SK-N-MC (cell line): Measurements from ENCODE around the gene SLC27A1.

Source experiments
- DNase-seq: peaks from one replicate; pipeline ENCODE4 v3.0.0-alpha.2; 2011; ENCODE audit warnings: low read depth, low spot score
- H3K27ac ChIP-seq: fragments of 200-600 bp; sonication (generic); 2 replicates; pipeline ENCODE4 v1.5.1; 2016; ENCODE audit warnings: mixed run types
- H3K36me3 ChIP-seq: fragments of 200-600 bp; sonication (generic); 2 replicates; pipeline ENCODE4 v1.6.1; 2017; ENCODE audit warnings: antibody characterized with exemption, low read length, mixed read lengths; ENCODE audit not compliant: insufficient read depth
- H3K4me3 ChIP-seq: fragments of 200-600 bp; sonication (generic); 2 replicates; pipeline ENCODE4 v1.5.1; 2016
- H3K9ac ChIP-seq: fragments of 200-600 bp; sonication (generic); 2 replicates; pipeline ENCODE4 v1.8.0; 2017; ENCODE audit warnings: mixed run types, mixed read lengths; ENCODE audit not compliant: insufficient read length
- H3K9me3 ChIP-seq: fragments of 200-600 bp; sonication (generic); 2 replicates; pipeline ENCODE4 v1.6.1; 2017; ENCODE audit warnings: low read depth, mild to moderate bottlenecking, antibody characterized with exemption, low read length, moderate library complexity, mixed read lengths
- EZH2 ChIP-seq: fragments of 200-600 bp; sonication (generic); IDR thresholded peaks from one replicate; pipeline ENCODE4 v1.6.1; 2017; ENCODE audit warnings: antibody characterized with exemption
- FOXP2 ChIP-seq: optimal IDR thresholded peaks from 2 replicates; pipeline ENCODE3; 2011; ENCODE audit warnings: mild to moderate bottlenecking, moderate library complexity; ENCODE audit not compliant: insufficient read depth; ENCODE audit errors: extremely low read length, control extremely low read depth
- POLR2AphosphoS5 ChIP-seq: IDR thresholded peaks from 2 replicates; pipeline ENCODE4 v1.6.1; 2012; ENCODE audit warnings: mild to moderate bottlenecking, low read depth, low read length, borderline replicate concordance

SLC27A1 gene

GRCh38 chr19:17522988-17523872 is 52.9 kb downstream of the SLC27A1 start:
- no peak for DNase-seq
- Histone ChIP-seq H3K4me3 (no peak overlapping the region), H3K9ac (no peak overlapping the region), H3K27ac (no peak overlapping the region), H3K36me3 (no peaks in the 10 kb centered on the region; the same call in 1 of the 2 replicates), H3K9me3 (no peaks in the 10 kb centered on the region)
- TF ChIP-seq EZH2 (no peak), FOXP2 (no peak), POLR2AphosphoS5 (no peak; the same call in 1 of the 2 replicates)

GRCh38 chr19:17524651-17525050 is 54.3 kb downstream of the SLC27A1 start:
- H3K4me3 ChIP-seq = no peak overlapping the region
- DNase-seq = no peak
- no peaks in the 10 kb centered on the region for H3K9me3 ChIP-seq
- no peak for TF ChIP-seq POLR2AphosphoS5
- no peak for TF ChIP-seq FOXP2
- no peak for TF ChIP-seq EZH2
- H3K9ac ChIP-seq = no peak overlapping the region
- no peak overlapping the region for H3K27ac ChIP-seq
- no peaks in the 10 kb centered on the region for H3K36me3 ChIP-seq

GRCh38 chr19:17525141-17525540 is 54.8 kb downstream of the SLC27A1 start:
- no peaks in the 10 kb centered on the region for H3K9me3 ChIP-seq
- no peak for DNase-seq
- no peaks in the 10 kb centered on the region for H3K36me3 ChIP-seq
- no peak overlapping the region for H3K9ac ChIP-seq
- TF ChIP-seq FOXP2 (no peak), POLR2AphosphoS5 (no peak), EZH2 (no peak)
- H3K27ac ChIP-seq = no peak overlapping the region
- H3K4me3 ChIP-seq = no peak overlapping the region

GRCh38 chr19:17526922-17527321 is 56.6 kb downstream of the SLC27A1 start:
- Histone ChIP-seq H3K9me3 (no peaks in the 10 kb centered on the region), H3K36me3 (no peaks in the 10 kb centered on the region), H3K9ac (no peak overlapping the region), H3K4me3 (no peak overlapping the region), H3K27ac (no peak overlapping the region)
- TF ChIP-seq FOXP2 = no peak
- no peak for TF ChIP-seq EZH2
- no peak for TF ChIP-seq POLR2AphosphoS5
- DNase-seq = no peak

GRCh38 chr19:17527326-17527725 is 57.0 kb downstream of the SLC27A1 start:
- H3K9ac ChIP-seq = no peak overlapping the region
- no peak overlapping the region for H3K4me3 ChIP-seq
- H3K27ac ChIP-seq = no peak overlapping the region
- DNase-seq = no peak
- H3K9me3 ChIP-seq = no peaks in the 10 kb centered on the region
- no peak for TF ChIP-seq FOXP2
- no peak for TF ChIP-seq POLR2AphosphoS5
- no peak for TF ChIP-seq EZH2
- H3K36me3 ChIP-seq = no peaks in the 10 kb centered on the region

- no peak overlapping the region for H3K9ac ChIP-seq
- TF ChIP-seq EZH2 = no peak
- TF ChIP-seq POLR2AphosphoS5 = no peak
- TF ChIP-seq FOXP2 = no peak
- no peak overlapping the region for H3K27ac ChIP-seq
- H3K9me3 ChIP-seq = no peaks in the 10 kb centered on the region
- no peak overlapping the region for H3K4me3 ChIP-seq
- no peaks in the 10 kb centered on the region for H3K36me3 ChIP-seq
- no peak for DNase-seq
Observed at GRCh38 chr19:17528610-17529009, 58.3 kb downstream of the SLC27A1 start.

GRCh38 chr19:17529239-17530158 is 59.2 kb downstream of the SLC27A1 start:
- Histone ChIP-seq H3K9ac (no peak overlapping the region), H3K9me3 (no peaks in the 10 kb centered on the region), H3K36me3 (no peaks in the 10 kb centered on the region), H3K4me3 (no peak overlapping the region), H3K27ac (no peak overlapping the region)
- TF ChIP-seq EZH2 = no peak
- TF ChIP-seq POLR2AphosphoS5 = no peak
- no peak for TF ChIP-seq FOXP2
- DNase-seq = no peak

- H3K27ac ChIP-seq = no peak overlapping the region
- H3K4me3 ChIP-seq = no peak overlapping the region
- H3K36me3 ChIP-seq = no peaks in the 10 kb centered on the region
- no peak for DNase-seq
- H3K9ac ChIP-seq = no peak overlapping the region
- H3K9me3 ChIP-seq = no peaks in the 10 kb centered on the region
- TF ChIP-seq POLR2AphosphoS5 (no peak), EZH2 (no peak), FOXP2 (no peak)
Observed at GRCh38 chr19:17530586-17530985, 60.3 kb downstream of the SLC27A1 start.
